SK-N-SH (cell line): ENCODE results near the gene PIK3C2B. TPM values are rescaled to one million over a fixed set of nuclear protein-coding genes. Genes with fewer than 3 reads are reported as not detected.

Experiments
- CTCF ChIA-PET: fragments of 300-600, 350-600 bp; formaldehyde crosslinking; extraction: SDS; loops from one replicate; lab custom pipeline; 2021; lab: Yijun Ruan, JAX
- POLR2A ChIA-PET: fragments of 350-600 bp; sonication (Branson Sonifier 250); formaldehyde crosslinking; extraction: SDS; loops from one replicate; lab custom pipeline; 2020; ENCODE audit warnings: antibody characterized with exemption, inconsistent platforms; lab: Yijun Ruan, JAX
- DNase-seq: peaks from one replicate; pipeline ENCODE4 v3.0.0; 2012
- H2AFZ ChIP-seq: fragments of 200-600 bp; sonication (generic); 2 replicates; pipeline ENCODE4 v1.8.1; 2016; ENCODE audit warnings: antibody characterized with exemption, mild to moderate bottlenecking, low read depth
- H3F3A ChIP-seq: fragments of 200-600 bp; sonication (generic); replicated peaks from 2 replicates; pipeline ENCODE3; 2016; ENCODE audit warnings: antibody characterized with exemption, mild to moderate bottlenecking; ENCODE audit not compliant: insufficient read depth
- H3K27ac ChIP-seq, 2 experiments: fragments of 200-500 bp in 1 of 2; fragments of 200-600 bp in 1 of 2; sonication (Bioruptor generic) in 1 of 2; sonication (generic), shearing (Covaris generic) in 1 of 2; 2 replicates each; pipeline versions ENCODE4 v1.5.1 to v1.6.1; 2014 to 2016; ENCODE audit warnings: low read depth in 2 of 2, inconsistent platforms in 1 of 2, low read length in 1 of 2, mild to moderate bottlenecking in 1 of 2, mixed read lengths in 1 of 2
- H3K27me3 ChIP-seq: fragments of 200-600 bp; sonication (generic), shearing (Covaris generic); 2 replicates; pipeline ENCODE4 v1.6.1; 2016; ENCODE audit warnings: mixed run types; ENCODE audit not compliant: insufficient read depth
- H3K36me3 ChIP-seq, 2 experiments: fragments of 200-500 bp in 1 of 2; fragments of 200-600 bp in 1 of 2; sonication (Bioruptor generic) in 1 of 2; sonication (generic) in 1 of 2; replicated peaks in 1 of 2; 2 replicates each; pipeline versions ENCODE3 to v1.5.1; 2014 to 2016; ENCODE audit warnings: low read length in 1 of 2, mild to moderate bottlenecking in 1 of 2; ENCODE audit not compliant: insufficient read depth in 2 of 2, control insufficient read depth in 1 of 2
- H3K4me1 ChIP-seq, 2 experiments: fragments of 200-500 bp in 1 of 2; fragments of 200-600 bp in 1 of 2; sonication (Bioruptor generic) in 1 of 2; sonication (generic), shearing (Covaris generic) in 1 of 2; 2 replicates each; pipeline versions ENCODE4 v1.5.1 to v1.6.1; 2014 to 2016; ENCODE audit warnings: low read depth in 1 of 2, low read length in 1 of 2, mixed run types in 1 of 2; ENCODE audit not compliant: insufficient read depth in 2 of 2, control insufficient read depth in 1 of 2
- H3K4me2 ChIP-seq: fragments of 200-600 bp; sonication (generic), shearing (Covaris generic); 2 replicates; pipeline ENCODE4 v1.6.1; 2017; ENCODE audit warnings: mixed run types
- H3K4me3 ChIP-seq, 2 experiments: fragments of 200-500 bp in 1 of 2; fragments of 200-600 bp in 1 of 2; sonication (Bioruptor generic) in 1 of 2; sonication (generic), shearing (Covaris generic) in 1 of 2; 2 replicates each; pipeline versions ENCODE4 v1.5.1 to v1.8.1; 2014 to 2016; ENCODE audit warnings: low read depth in 2 of 2, inconsistent platforms in 1 of 2, low read length in 1 of 2, mild to moderate bottlenecking in 1 of 2, mixed read lengths in 1 of 2, moderate library complexity in 1 of 2
- H3K79me2 ChIP-seq: fragments of 200-600 bp; sonication (generic); 2 replicates; pipeline ENCODE4 v1.8.1; 2017; ENCODE audit warnings: mild to moderate bottlenecking; ENCODE audit not compliant: insufficient read depth
- H3K9ac ChIP-seq: fragments of 200-600 bp; sonication (generic); 2 replicates; pipeline ENCODE4 v1.6.1; 2017; ENCODE audit warnings: mixed run types
- H3K9me2 ChIP-seq: fragments of 200-600 bp; sonication (generic); 2 replicates; pipeline ENCODE4 v1.6.1; 2017; ENCODE audit warnings: mixed run types
- H3K9me3 ChIP-seq: fragments of 200-600 bp; sonication (generic); 2 replicates; pipeline ENCODE4 v1.6.1; 2017; ENCODE audit warnings: mixed run types, mild to moderate bottlenecking, moderate library complexity
- H4K20me1 ChIP-seq: fragments of 200-600 bp; sonication (generic); 2 replicates; pipeline ENCODE4 v1.6.1; 2017; ENCODE audit warnings: mild to moderate bottlenecking, mixed run types; ENCODE audit not compliant: insufficient read depth
- CHD2 ChIP-seq: fragments of 150-350 bp; IDR thresholded peaks from 2 replicates; pipeline ENCODE4 v1.6.1; 2018; ENCODE audit warnings: low read length; ENCODE audit not compliant: partially characterized antibody
- ELF1 ChIP-seq: IDR thresholded peaks from 2 replicates; pipeline ENCODE4 v1.4.0; 2012
- EP300 ChIP-seq, 2 experiments: IDR thresholded peaks; 2 replicates each; pipeline versions ENCODE4 v1.4.0 to v1.6.1; 2012; ENCODE audit warnings: borderline replicate concordance in 1 of 2, low read depth in 1 of 2, low read length in 1 of 2
- FOSL2 ChIP-seq: IDR thresholded peaks from 2 replicates; pipeline ENCODE4 v1.4.0; 2012; ENCODE audit warnings: low read depth, mild to moderate bottlenecking, moderate library complexity, borderline replicate concordance
- FOXM1 ChIP-seq: IDR thresholded peaks from 2 replicates; pipeline ENCODE4 v1.4.0; 2012; ENCODE audit warnings: low read depth, mild to moderate bottlenecking
- MAX ChIP-seq: IDR thresholded peaks from 2 replicates; pipeline ENCODE4 v1.4.0; 2012; ENCODE audit warnings: low read depth
- MEF2A ChIP-seq: IDR thresholded peaks from 2 replicates; pipeline ENCODE4 v1.4.0; 2012; ENCODE audit warnings: low read depth, borderline replicate concordance
- NFIC ChIP-seq: IDR thresholded peaks from 2 replicates; pipeline ENCODE4 v1.4.0; 2012; ENCODE audit warnings: borderline replicate concordance
- RAD21 ChIP-seq: IDR thresholded peaks from 2 replicates; pipeline ENCODE4 v1.6.1; 2012; ENCODE audit warnings: mild to moderate bottlenecking, low read length
- RCOR1 ChIP-seq: fragments of 150-350 bp; IDR thresholded peaks from 2 replicates; pipeline ENCODE4 v1.6.1; 2017; ENCODE audit warnings: antibody characterized with exemption, low read length
- RXRA ChIP-seq: IDR thresholded peaks from 2 replicates; pipeline ENCODE4 v1.4.0; 2012; ENCODE audit warnings: low read depth, mild to moderate bottlenecking, borderline replicate concordance
- TAF1 ChIP-seq: IDR thresholded peaks from 2 replicates; pipeline ENCODE4 v1.6.1; 2012; ENCODE audit warnings: low read depth, mild to moderate bottlenecking, low read length, moderate library complexity, borderline replicate concordance
- USF2 ChIP-seq: fragments of 150-350 bp; IDR thresholded peaks from 2 replicates; pipeline ENCODE4 v1.6.1; 2017; ENCODE audit warnings: antibody characterized with exemption, low read length, low read depth, borderline replicate concordance
- ZBTB33 ChIP-seq: IDR thresholded peaks from 2 replicates; pipeline ENCODE4 v1.4.0; 2012; ENCODE audit warnings: low read depth, borderline replicate concordance
- WGBS: methylation state at CpG from one replicate; pipeline ENCODE4 v1.1.6; 2017; ENCODE audit warnings: low lambda C conversion rate; 5-methylcytosine and 5-hydroxymethylcytosine counted together
- polyA plus RNA-seq, 3 experiments: library from polyadenylated mRNA; depleted of rRNA; stranded (reverse); fragments of >200 nt; gene quantifications; 2 replicates each; pipeline ENCODE4 v1.2.3, GENCODE V29; 2012

The PIK3C2B gene
- polyA plus RNA-seq, 1 of the 3 experiments (the other 2 are of a cell fraction) = 6.5 TPM

- Histone ChIP-seq H3K4me2 (peak overlapping the region; percentile 97), H3K4me3 (peak overlapping the region; percentile 72 to 79), H3K9me3 (no peaks in the 10 kb centered on the region), H2AFZ (peak overlapping the region; percentile 97), H4K20me1 (no peaks in the 10 kb centered on the region; the same call in 1 of the 2 replicates), H3K27ac (peak overlapping the region; percentile 70 to 90), H3K9ac (peak overlapping the region; percentile 81), H3K27me3 (no peaks in the 10 kb centered on the region), H3K36me3 (no peaks in the 10 kb centered on the region), H3K9me2 (no peaks in the 10 kb centered on the region), H3F3A (peaks cover 10% of the 10 kb centered on the region), H3K4me1 (peaks cover 0 to 15% of the 10 kb centered on the region in 2 experiments; a peak in 3 of 4 replicates), H3K79me2 (0 out of 2 replicates have a peak, but pooled peaks cover 7% of the 10 kb centered on the region)
- DNase-seq = peak; percentile 78
- WGBS = 0% methylated on average over 2 of the region's 14 CpGs
- CTCF ChIA-PET = interaction anchor here (0.8 to 26.2 kb wide), 18 partner anchors 9 to 331 kb away, joined by 3 to 1005 read pairs (median 6); no protein-coding TSS in a partner anchor
- POLR2A ChIA-PET = interaction anchor here (0.5 to 2.8 kb wide), 11 partner anchors 9 to 718 kb away, joined by 3 to 13 read pairs (median 4); partner anchors contain the start of gene MDM4
- TF ChIP-seq ELF1 (no peak), EP300 (IDR thresholded peaks at IDR 0.05; ENCODE audit: borderline replicate concordance in 1 of 2, low read depth in 1 of 2, low read length in 1 of 2) (no peak), RXRA (no peak), MAX (no peak), ZBTB33 (no peak), RCOR1 (no peak), RAD21 (no peak), CHD2 (peak; percentile 74), MEF2A (no peak), FOXM1 (0 out of 2 replicates have a peak, but pooled peaks have one; percentile 35), NFIC (no peak), USF2 (no peak), FOSL2 (no peak), TAF1 (no peak)
Observed at GRCh38 chr1:204493984-204494280, 673 bp downstream of the PIK3C2B start.
